Ascending aorta (tissue), 2 donors: ENCODE data around the gene KLHL28. TPM values are rescaled to one million over a fixed set of nuclear protein-coding genes. Genes with fewer than 3 reads are reported as not detected.
A peak's percentile ranks its signal among the peaks of the same experiment; 100 is the strongest.

Experiments used
- DNase-seq, 2 donors: peaks; one replicate each; pipeline ENCODE4 v3.0.0-alpha.2; 2019; ENCODE audit warnings: low spot score in 2 of 2
- H3K27ac ChIP-seq, 2 donors: fragments of 200-600 bp; sonication (generic); one replicate each; pipeline ENCODE4 v1.5.1; 2016 to 2017; ENCODE audit warnings: mild to moderate bottlenecking in 1 of 2
- H3K27me3 ChIP-seq: fragments of 200-600 bp; sonication (generic); one replicate; pipeline ENCODE4 v1.5.1; 2017
- H3K36me3 ChIP-seq, 2 donors: fragments of 200-600 bp; sonication (generic); one replicate each; pipeline ENCODE4 v1.5.1; 2016
- H3K4me1 ChIP-seq, 2 donors: fragments of 200-600 bp; sonication (generic); one replicate each; pipeline ENCODE4 v1.5.1; 2016 to 2017; ENCODE audit warnings: mild to moderate bottlenecking in 1 of 2
- H3K4me3 ChIP-seq, 2 donors: fragments of 200-600 bp; sonication (generic); one replicate each; pipeline ENCODE4 v1.5.1; 2016 to 2017; ENCODE audit warnings: mild to moderate bottlenecking in 1 of 2
- H3K9me3 ChIP-seq, 2 donors: fragments of 200-600 bp; sonication (generic); one replicate each; pipeline ENCODE4 v1.5.1; 2016
- CTCF ChIP-seq, 3 experiments: fragments of 200-600 bp in 2 of 3; fragments of 450-650 bp in 1 of 3; sonication (generic) in 2 of 3; IDR thresholded peaks; one replicate each; pipeline ENCODE4 v1.5.1; 2016 to 2019; ENCODE audit warnings: antibody characterized with exemption in 3 of 3, mild to moderate bottlenecking in 1 of 3, moderate library complexity in 1 of 3
- intact Hi-C: fragments of 100-400 bp; cut with DNase I; formaldehyde crosslinking; loops from one replicate; pipeline ENCODE4 v1.15.1; 2023
- total RNA-seq: library from RNA; depleted of rRNA; stranded (reverse); fragments of >200 nt; gene quantifications from one replicate; pipeline ENCODE4 v1.1.0, GENCODE V29; 2016

The KLHL28 gene
- total RNA-seq, 1 donor from 2014 or later, result 6.1 TPM

- no peaks in the 10 kb centered on the region for H3K36me3 ChIP-seq
- peak overlapping the region in 1 of 2 donors; percentile 6 for H3K27ac ChIP-seq
- H3K27me3 ChIP-seq, result no peaks in the 10 kb centered on the region
- H3K9me3 ChIP-seq, result no peaks in the 10 kb centered on the region
- no peak for DNase-seq
- peaks cover 0 to 9% of the 10 kb centered on the region in 2 donors for H3K4me1 ChIP-seq
- intact Hi-C loops, result no loop called here
- no peak for TF ChIP-seq CTCF (IDR thresholded peaks at IDR 0.05)
- H3K4me3 ChIP-seq, result no peak overlapping the region
Measured at GRCh38 chr14:44989497-44990440, 28.0 kb upstream of the KLHL28 start.

GRCh38 chr14:44988694-44989093 is 26.9 kb upstream of the KLHL28 start:
- peak overlapping the region in 1 of 2 donors; percentile 6 for H3K27ac ChIP-seq
- DNase-seq, result no peak
- no peaks in the 10 kb centered on the region for H3K27me3 ChIP-seq
- H3K9me3 ChIP-seq, result no peaks in the 10 kb centered on the region
- no peaks in the 10 kb centered on the region for H3K36me3 ChIP-seq
- peaks cover 0 to 9% of the 10 kb centered on the region in 2 donors for H3K4me1 ChIP-seq
- H3K4me3 ChIP-seq, result no peak overlapping the region
- TF ChIP-seq CTCF (IDR thresholded peaks at IDR 0.05), result no peak
- intact Hi-C loops, result no loop called here

GRCh38 chr14:44982594-44982993 is 20.8 kb upstream of the KLHL28 start:
- Histone ChIP-seq H3K27me3 (no peaks in the 10 kb centered on the region), H3K4me3 (no peak overlapping the region), H3K36me3 (no peaks in the 10 kb centered on the region), H3K27ac (no peak overlapping the region), H3K4me1 (no peaks in the 10 kb centered on the region), H3K9me3 (no peaks in the 10 kb centered on the region)
- no peak for TF ChIP-seq CTCF (IDR thresholded peaks at IDR 0.05)
- DNase-seq, result no peak
- intact Hi-C loops, result no loop called here

- no peak overlapping the region for H3K27ac ChIP-seq
- TF ChIP-seq CTCF (IDR thresholded peaks at IDR 0.05), result no peak
- no peaks in the 10 kb centered on the region for H3K9me3 ChIP-seq
- H3K36me3 ChIP-seq, result no peaks in the 10 kb centered on the region
- intact Hi-C loops, result no loop called here
- H3K4me3 ChIP-seq, result no peak overlapping the region
- no peaks in the 10 kb centered on the region for H3K4me1 ChIP-seq
- H3K27me3 ChIP-seq, result no peaks in the 10 kb centered on the region
- DNase-seq, result no peak
Measured at GRCh38 chr14:44981198-44981597, 19.5 kb upstream of the KLHL28 start.

- Histone ChIP-seq H3K36me3 (no peaks in the 10 kb centered on the region), H3K4me1 (no peaks in the 10 kb centered on the region), H3K27ac (no peak overlapping the region), H3K4me3 (no peak overlapping the region), H3K27me3 (no peaks in the 10 kb centered on the region), H3K9me3 (no peaks in the 10 kb centered on the region)
- intact Hi-C loops, result no loop called here
- no peak for DNase-seq
- TF ChIP-seq CTCF (IDR thresholded peaks at IDR 0.05), result no peak
Measured at GRCh38 chr14:44979740-44980356, 18.1 kb upstream of the KLHL28 start.
